Measurements from ENCODE around the gene GRM7. TPM values are rescaled to one million over a fixed set of nuclear protein-coding genes. Genes with fewer than 3 reads are reported as not detected.

The GRM7 gene
- polyA plus RNA-seq, 3 donors, result not detected

- H3K27me3 ChIP-seq (ENCODE audit: control insufficient read depth in 2 of 2, insufficient read depth in 2 of 2, low read length in 2 of 2), result no peaks in the 10 kb centered on the region
- no peak overlapping the region for H3K27ac ChIP-seq (ENCODE audit: low read depth in 1 of 2, low read length in 2 of 2)
- no peaks in the 10 kb centered on the region for H3K36me3 ChIP-seq (replicated peaks in 1 of 2; ENCODE audit: control insufficient read depth in 1 of 2, insufficient read depth in 2 of 2, low read length in 2 of 2)
- Mint-ChIP-seq H3K4me1 (no peaks in the 10 kb centered on the region), H3K27me3 (ENCODE audit: low read depth in 3 of 3) (no peaks in the 10 kb centered on the region), H3K4me3 (no peak overlapping the region), H3K36me3 (no peaks in the 10 kb centered on the region), H3K9me3 (peaks cover 0 to 12% (median 6%) of the 10 kb centered on the region in 7 donors), H3K27ac (no peak overlapping the region)
- no peak overlapping the region for H3K4me3 ChIP-seq (replicated peaks in 1 of 3; ENCODE audit: low read depth in 2 of 3, low read length in 3 of 3)
- no peak overlapping the region for H3K9ac ChIP-seq (ENCODE audit: insufficient read depth, low read length, poor library complexity, severe bottlenecking)
- peaks cover 0 to under 1% of the 10 kb centered on the region in 2 donors for H3K9me3 ChIP-seq (replicated peaks in 1 of 2; ENCODE audit: control insufficient read depth in 1 of 2, insufficient read depth in 1 of 2, low read length in 2 of 2)
- H4K20me1 ChIP-seq (ENCODE audit: insufficient read depth, low read length), result no peaks in the 10 kb centered on the region
- H3K4me1 ChIP-seq (ENCODE audit: control insufficient read depth in 1 of 2, insufficient read depth in 2 of 2, low read length in 2 of 2), result no peaks in the 10 kb centered on the region
- H3K4me2 ChIP-seq (replicated peaks; ENCODE audit: extremely low read depth, low read length, poor library complexity, severe bottlenecking), result no peak overlapping the region
- H2AFZ ChIP-seq (ENCODE audit: insufficient read depth, low read depth, low read length, poor library complexity, severe bottlenecking), result no peak overlapping the region
- no peak for DNase-seq
- TF ChIP-seq, protein P1, sequence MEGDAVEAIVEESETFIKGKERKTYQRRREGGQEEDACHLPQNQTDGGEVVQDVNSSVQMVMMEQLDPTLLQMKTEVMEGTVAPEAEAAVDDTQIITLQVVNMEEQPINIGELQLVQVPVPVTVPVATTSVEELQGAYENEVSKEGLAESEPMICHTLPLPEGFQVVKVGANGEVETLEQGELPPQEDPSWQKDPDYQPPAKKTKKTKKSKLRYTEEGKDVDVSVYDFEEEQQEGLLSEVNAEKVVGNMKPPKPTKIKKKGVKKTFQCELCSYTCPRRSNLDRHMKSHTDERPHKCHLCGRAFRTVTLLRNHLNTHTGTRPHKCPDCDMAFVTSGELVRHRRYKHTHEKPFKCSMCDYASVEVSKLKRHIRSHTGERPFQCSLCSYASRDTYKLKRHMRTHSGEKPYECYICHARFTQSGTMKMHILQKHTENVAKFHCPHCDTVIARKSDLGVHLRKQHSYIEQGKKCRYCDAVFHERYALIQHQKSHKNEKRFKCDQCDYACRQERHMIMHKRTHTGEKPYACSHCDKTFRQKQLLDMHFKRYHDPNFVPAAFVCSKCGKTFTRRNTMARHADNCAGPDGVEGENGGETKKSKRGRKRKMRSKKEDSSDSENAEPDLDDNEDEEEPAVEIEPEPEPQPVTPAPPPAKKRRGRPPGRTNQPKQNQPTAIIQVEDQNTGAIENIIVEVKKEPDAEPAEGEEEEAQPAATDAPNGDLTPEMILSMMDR (IDR thresholded peaks at IDR 0.05), result no peak
- H3K79me2 ChIP-seq (ENCODE audit: insufficient read depth, low read length), result no peaks in the 10 kb centered on the region
- intact Hi-C loops (cut with micrococcal nuclease), result no loop called here
Measured at GRCh38 chr3:6878731-6879130, 17.8 kb downstream of the GRM7 start.

DNA sequence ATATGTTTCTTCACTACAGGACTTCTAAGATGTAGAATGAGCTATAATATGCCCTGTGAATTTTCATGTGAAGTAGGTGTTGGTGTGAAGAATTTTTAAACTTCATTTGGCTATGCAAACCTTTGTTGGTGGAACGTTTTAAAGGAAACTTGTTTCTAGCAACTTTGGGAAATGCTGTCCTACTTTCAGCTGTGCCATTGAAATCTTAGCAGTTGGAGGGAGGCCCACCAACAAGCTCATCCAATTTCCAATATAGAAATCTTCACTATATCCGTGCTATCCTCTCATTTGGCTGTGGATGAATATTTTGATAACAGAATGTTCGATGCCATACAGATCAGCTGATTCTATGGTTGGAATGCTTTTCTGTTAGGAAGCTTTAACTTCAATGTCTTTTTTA lies 51.3 kb downstream of the GRM7 start:
- Mint-ChIP-seq H3K27ac (no peak overlapping the region), H3K36me3 (no peaks in the 10 kb centered on the region), H3K4me3 (no peak overlapping the region), H3K9me3 (peaks cover 0 to 4% (median 0%) of the 10 kb centered on the region in 7 donors), H3K27me3 (ENCODE audit: low read depth in 3 of 3) (no peaks in the 10 kb centered on the region), H3K4me1 (no peaks in the 10 kb centered on the region)
- Histone ChIP-seq H3K79me2 (ENCODE audit: insufficient read depth, low read length) (no peaks in the 10 kb centered on the region), H3K9ac (ENCODE audit: insufficient read depth, low read length, poor library complexity, severe bottlenecking) (no peak overlapping the region), H4K20me1 (ENCODE audit: insufficient read depth, low read length) (no peaks in the 10 kb centered on the region), H2AFZ (ENCODE audit: insufficient read depth, low read depth, low read length, poor library complexity, severe bottlenecking) (no peak overlapping the region), H3K4me2 (replicated peaks; ENCODE audit: extremely low read depth, low read length, poor library complexity, severe bottlenecking) (no peak overlapping the region), H3K4me3 (replicated peaks in 1 of 3; ENCODE audit: low read depth in 2 of 3, low read length in 3 of 3) (no peak overlapping the region), H3K36me3 (replicated peaks in 1 of 2; ENCODE audit: control insufficient read depth in 1 of 2, insufficient read depth in 2 of 2, low read length in 2 of 2) (no peaks in the 10 kb centered on the region), H3K27ac (ENCODE audit: low read depth in 1 of 2, low read length in 2 of 2) (no peak overlapping the region), H3K9me3 (replicated peaks in 1 of 2; ENCODE audit: control insufficient read depth in 1 of 2, insufficient read depth in 1 of 2, low read length in 2 of 2) (no peaks in the 10 kb centered on the region), H3K27me3 (ENCODE audit: control insufficient read depth in 2 of 2, insufficient read depth in 2 of 2, low read length in 2 of 2) (no peaks in the 10 kb centered on the region), H3K4me1 (ENCODE audit: control insufficient read depth in 1 of 2, insufficient read depth in 2 of 2, low read length in 2 of 2) (no peaks in the 10 kb centered on the region)
- no peak for DNase-seq
- WGBS (ENCODE audit: insufficient coverage), result no CpG with 5 or more reads among the region's 3 CpGs
- intact Hi-C loops (cut with micrococcal nuclease), result no loop called here
- TF ChIP-seq, protein P1 (IDR thresholded peaks at IDR 0.05), result no peak

All from CD14-positive monocyte (primary cell).